GM12878 (cell line): ENCODE measurements around the gene FANK1.

ENCODE experiments used
- CHD1 ChIP-seq: IDR thresholded peaks from 2 replicates; pipeline ENCODE4 v1.6.1; 2012; ENCODE audit warnings: low read depth, low read length, improper control_type of control experiment
- TARDBP ChIP-seq: IDR thresholded peaks from 2 replicates; pipeline ENCODE4 v1.6.1; 2016; ENCODE audit warnings: borderline replicate concordance
- TF ChIP-seq, protein P1 (sequence below): IDR thresholded peaks from 2 replicates; pipeline ENCODE4 v1.6.1; 2012; ENCODE audit warnings: mild to moderate bottlenecking, low read depth, low read length
- TF ChIP-seq, protein P2 (sequence below), 3 experiments: IDR thresholded peaks in 2 of 3; conservative IDR thresholded peaks in 1 of 3; 2 replicates each; pipeline ENCODE4 v1.5.1; 2011; ENCODE audit warnings: low read depth in 3 of 3, low read length in 3 of 3, mild to moderate bottlenecking in 3 of 3, control low read depth in 2 of 3, moderate library complexity in 2 of 3, inconsistent platforms in 1 of 3, mixed read lengths in 1 of 3; ENCODE audit not compliant: control insufficient read depth in 2 of 3, insufficient read depth in 1 of 3; ENCODE audit errors: extremely low read depth in 1 of 3

DNA sequence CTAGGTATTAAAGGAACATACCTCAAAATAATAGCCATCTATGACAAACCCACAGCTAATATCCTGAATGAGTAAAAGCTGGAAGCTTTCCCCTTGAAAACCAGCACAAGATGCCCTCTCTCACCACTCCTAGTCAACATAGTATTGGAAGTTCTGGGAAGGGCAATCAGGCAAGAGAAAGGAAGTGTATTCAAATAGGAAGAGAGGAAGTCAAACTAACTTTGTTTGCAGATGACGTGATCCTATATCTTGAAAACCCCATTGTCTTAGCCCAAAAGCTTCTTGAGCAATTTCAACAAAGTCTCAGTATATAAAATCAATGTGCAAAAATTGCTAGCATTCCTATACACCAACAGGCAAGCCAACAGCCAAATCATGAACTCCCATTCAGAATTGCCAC is 131.3 kb downstream of the FANK1 start:
- TF ChIP-seq CHD1 (no peak), TARDBP (no peak)
- TF ChIP-seq, protein P1, sequence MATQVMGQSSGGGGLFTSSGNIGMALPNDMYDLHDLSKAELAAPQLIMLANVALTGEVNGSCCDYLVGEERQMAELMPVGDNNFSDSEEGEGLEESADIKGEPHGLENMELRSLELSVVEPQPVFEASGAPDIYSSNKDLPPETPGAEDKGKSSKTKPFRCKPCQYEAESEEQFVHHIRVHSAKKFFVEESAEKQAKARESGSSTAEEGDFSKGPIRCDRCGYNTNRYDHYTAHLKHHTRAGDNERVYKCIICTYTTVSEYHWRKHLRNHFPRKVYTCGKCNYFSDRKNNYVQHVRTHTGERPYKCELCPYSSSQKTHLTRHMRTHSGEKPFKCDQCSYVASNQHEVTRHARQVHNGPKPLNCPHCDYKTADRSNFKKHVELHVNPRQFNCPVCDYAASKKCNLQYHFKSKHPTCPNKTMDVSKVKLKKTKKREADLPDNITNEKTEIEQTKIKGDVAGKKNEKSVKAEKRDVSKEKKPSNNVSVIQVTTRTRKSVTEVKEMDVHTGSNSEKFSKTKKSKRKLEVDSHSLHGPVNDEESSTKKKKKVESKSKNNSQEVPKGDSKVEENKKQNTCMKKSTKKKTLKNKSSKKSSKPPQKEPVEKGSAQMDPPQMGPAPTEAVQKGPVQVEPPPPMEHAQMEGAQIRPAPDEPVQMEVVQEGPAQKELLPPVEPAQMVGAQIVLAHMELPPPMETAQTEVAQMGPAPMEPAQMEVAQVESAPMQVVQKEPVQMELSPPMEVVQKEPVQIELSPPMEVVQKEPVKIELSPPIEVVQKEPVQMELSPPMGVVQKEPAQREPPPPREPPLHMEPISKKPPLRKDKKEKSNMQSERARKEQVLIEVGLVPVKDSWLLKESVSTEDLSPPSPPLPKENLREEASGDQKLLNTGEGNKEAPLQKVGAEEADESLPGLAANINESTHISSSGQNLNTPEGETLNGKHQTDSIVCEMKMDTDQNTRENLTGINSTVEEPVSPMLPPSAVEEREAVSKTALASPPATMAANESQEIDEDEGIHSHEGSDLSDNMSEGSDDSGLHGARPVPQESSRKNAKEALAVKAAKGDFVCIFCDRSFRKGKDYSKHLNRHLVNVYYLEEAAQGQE: no peak
- TF ChIP-seq, protein P2, sequence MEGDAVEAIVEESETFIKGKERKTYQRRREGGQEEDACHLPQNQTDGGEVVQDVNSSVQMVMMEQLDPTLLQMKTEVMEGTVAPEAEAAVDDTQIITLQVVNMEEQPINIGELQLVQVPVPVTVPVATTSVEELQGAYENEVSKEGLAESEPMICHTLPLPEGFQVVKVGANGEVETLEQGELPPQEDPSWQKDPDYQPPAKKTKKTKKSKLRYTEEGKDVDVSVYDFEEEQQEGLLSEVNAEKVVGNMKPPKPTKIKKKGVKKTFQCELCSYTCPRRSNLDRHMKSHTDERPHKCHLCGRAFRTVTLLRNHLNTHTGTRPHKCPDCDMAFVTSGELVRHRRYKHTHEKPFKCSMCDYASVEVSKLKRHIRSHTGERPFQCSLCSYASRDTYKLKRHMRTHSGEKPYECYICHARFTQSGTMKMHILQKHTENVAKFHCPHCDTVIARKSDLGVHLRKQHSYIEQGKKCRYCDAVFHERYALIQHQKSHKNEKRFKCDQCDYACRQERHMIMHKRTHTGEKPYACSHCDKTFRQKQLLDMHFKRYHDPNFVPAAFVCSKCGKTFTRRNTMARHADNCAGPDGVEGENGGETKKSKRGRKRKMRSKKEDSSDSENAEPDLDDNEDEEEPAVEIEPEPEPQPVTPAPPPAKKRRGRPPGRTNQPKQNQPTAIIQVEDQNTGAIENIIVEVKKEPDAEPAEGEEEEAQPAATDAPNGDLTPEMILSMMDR (IDR thresholded peaks at IDR 0.05 in 2 of 3, conservative IDR thresholded peaks at IDR 0.05 in 1 of 3; ENCODE audit: control insufficient read depth in 2 of 3, extremely low read depth in 1 of 3, insufficient read depth in 1 of 3, low read depth in 3 of 3, low read length in 3 of 3): no peak
